ENCODE data around the gene ATP6V1B1.

Gene ATP6V1B1

DNA sequence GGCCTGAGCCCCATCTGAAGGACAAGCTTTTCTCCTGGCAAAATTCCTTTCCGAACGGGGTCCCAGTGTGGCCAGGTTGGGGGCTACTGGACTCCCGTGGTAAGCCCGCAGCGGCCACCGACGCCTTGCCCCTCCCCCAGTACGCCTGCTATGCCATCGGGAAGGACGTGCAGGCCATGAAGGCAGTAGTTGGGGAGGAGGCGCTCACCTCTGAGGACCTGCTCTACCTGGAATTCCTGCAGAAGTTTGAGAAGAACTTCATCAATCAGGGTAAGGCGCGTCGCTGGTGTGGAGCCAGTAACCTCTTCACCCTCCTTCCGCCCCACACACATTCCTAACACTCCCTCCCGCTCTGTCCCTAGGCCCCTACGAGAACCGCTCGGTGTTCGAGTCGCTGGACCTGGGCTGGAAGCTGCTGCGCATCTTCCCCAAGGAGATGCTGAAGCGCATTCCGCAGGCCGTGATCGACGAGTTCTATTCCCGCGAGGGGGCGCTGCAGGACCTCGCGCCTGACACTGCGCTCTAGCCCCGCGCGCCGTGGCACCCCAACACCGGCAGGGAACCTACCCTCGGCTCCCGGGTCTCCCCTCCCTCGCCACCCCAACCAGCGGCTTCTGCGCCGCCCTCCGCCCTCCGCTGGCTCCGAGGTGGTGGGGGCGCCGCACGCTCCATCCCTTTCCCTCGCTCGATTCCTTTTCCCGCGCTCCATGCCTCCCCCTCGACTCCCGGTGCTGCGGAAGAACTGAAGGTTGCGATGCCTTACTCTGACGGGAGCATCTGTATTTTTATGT is 29.1 kb downstream of the ATP6V1B1 start:
- H3K9me3 ChIP-seq (ENCODE audit: insufficient read depth, low read length): no peaks in the 10 kb centered on the region
- H3K36me3 ChIP-seq (replicated peaks; ENCODE audit: low read depth, low read length): no peaks in the 10 kb centered on the region
- H3K9ac ChIP-seq (ENCODE audit: low read length): no peak overlapping the region
- H3K79me2 ChIP-seq (ENCODE audit: low read length): no peaks in the 10 kb centered on the region
- no peaks in the 10 kb centered on the region for H3K4me1 ChIP-seq (ENCODE audit: low read length)
- TF ChIP-seq EZH2phosphoT487 (IDR thresholded peaks at IDR 0.05; ENCODE audit: low read depth): no peak
- TF ChIP-seq, protein P1, sequence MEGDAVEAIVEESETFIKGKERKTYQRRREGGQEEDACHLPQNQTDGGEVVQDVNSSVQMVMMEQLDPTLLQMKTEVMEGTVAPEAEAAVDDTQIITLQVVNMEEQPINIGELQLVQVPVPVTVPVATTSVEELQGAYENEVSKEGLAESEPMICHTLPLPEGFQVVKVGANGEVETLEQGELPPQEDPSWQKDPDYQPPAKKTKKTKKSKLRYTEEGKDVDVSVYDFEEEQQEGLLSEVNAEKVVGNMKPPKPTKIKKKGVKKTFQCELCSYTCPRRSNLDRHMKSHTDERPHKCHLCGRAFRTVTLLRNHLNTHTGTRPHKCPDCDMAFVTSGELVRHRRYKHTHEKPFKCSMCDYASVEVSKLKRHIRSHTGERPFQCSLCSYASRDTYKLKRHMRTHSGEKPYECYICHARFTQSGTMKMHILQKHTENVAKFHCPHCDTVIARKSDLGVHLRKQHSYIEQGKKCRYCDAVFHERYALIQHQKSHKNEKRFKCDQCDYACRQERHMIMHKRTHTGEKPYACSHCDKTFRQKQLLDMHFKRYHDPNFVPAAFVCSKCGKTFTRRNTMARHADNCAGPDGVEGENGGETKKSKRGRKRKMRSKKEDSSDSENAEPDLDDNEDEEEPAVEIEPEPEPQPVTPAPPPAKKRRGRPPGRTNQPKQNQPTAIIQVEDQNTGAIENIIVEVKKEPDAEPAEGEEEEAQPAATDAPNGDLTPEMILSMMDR (IDR thresholded peaks at IDR 0.05; ENCODE audit: low read depth, low read length): no peak
- H3K4me3 ChIP-seq (ENCODE audit: low read length): no peak overlapping the region
- no peak overlapping the region for H3K4me2 ChIP-seq (ENCODE audit: low read length)
- no peaks in the 10 kb centered on the region for H4K20me1 ChIP-seq (ENCODE audit: insufficient read depth, low read length)
- H3K27ac ChIP-seq (ENCODE audit: low read length): no peak overlapping the region
- H3K27me3 ChIP-seq (ENCODE audit: low read depth, low read length): peaks cover 16% of the 10 kb centered on the region; the same call in 1 of the 2 replicates
- no peak overlapping the region for H2AFZ ChIP-seq (ENCODE audit: low read depth, low read length)

DNA sequence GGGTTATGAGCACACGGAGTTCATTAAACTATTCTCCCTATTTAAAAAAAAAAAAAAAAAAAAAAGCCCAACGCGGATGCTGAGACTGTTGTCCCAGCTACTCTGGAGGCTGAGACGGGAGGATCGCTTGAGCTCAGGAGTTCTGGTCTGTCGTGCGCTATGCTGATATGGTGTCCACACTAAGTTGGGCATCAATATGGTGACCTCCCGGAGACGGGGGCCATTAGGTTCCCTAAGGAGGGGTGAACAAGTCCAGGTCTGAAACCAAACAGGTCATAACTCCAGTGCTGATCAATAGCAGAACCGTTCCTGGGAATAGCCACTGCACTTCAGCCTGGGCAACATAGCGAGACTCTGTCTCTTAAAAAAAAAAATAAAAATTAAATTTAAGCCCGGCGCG is 29.8 kb downstream of the ATP6V1B1 start:
- H3K79me2 ChIP-seq (ENCODE audit: low read length): no peaks in the 10 kb centered on the region
- H3K36me3 ChIP-seq (replicated peaks; ENCODE audit: low read depth, low read length): no peaks in the 10 kb centered on the region
- no peaks in the 10 kb centered on the region for H3K4me1 ChIP-seq (ENCODE audit: low read length)
- no peaks in the 10 kb centered on the region for H4K20me1 ChIP-seq (ENCODE audit: insufficient read depth, low read length)
- no peak overlapping the region for H3K4me3 ChIP-seq (ENCODE audit: low read length)
- H3K4me2 ChIP-seq (ENCODE audit: low read length): no peak overlapping the region
- H3K9ac ChIP-seq (ENCODE audit: low read length): no peak overlapping the region
- H3K9me3 ChIP-seq (ENCODE audit: insufficient read depth, low read length): no peaks in the 10 kb centered on the region
- H2AFZ ChIP-seq (ENCODE audit: low read depth, low read length): no peak overlapping the region
- no peak overlapping the region for H3K27ac ChIP-seq (ENCODE audit: low read length)
- no peak for TF ChIP-seq EZH2phosphoT487 (IDR thresholded peaks at IDR 0.05; ENCODE audit: low read depth)
- TF ChIP-seq, protein P1 (IDR thresholded peaks at IDR 0.05; ENCODE audit: low read depth, low read length): no peak
- H3K27me3 ChIP-seq (ENCODE audit: low read depth, low read length): peaks cover 22% of the 10 kb centered on the region; the same call in 1 of the 2 replicates

DNA sequence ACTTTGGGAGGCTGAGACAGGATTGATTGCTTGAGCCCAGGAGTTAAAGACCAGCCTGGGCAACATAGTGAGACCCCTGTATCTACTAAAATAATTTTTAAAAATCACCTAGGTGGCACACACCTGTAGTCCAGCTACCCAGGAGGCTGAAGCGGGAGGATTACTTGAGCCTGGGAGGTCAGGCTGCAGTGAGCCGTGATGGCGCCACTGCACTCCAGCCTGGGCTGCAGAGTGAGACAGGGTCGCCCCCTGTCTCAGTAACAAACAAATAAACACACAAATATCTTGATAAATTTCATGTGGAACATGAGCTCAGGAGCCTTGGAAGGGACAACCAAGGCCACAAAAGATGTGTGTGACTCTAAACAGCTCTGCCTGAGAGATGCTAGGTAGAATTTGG is 31.0 kb downstream of the ATP6V1B1 start:
- Histone ChIP-seq H2AFZ (ENCODE audit: low read depth, low read length) (no peak overlapping the region), H3K79me2 (ENCODE audit: low read length) (no peaks in the 10 kb centered on the region), H3K27me3 (ENCODE audit: low read depth, low read length) (peaks cover 31% of the 10 kb centered on the region), H4K20me1 (ENCODE audit: insufficient read depth, low read length) (no peaks in the 10 kb centered on the region), H3K4me2 (ENCODE audit: low read length) (no peak overlapping the region), H3K36me3 (replicated peaks; ENCODE audit: low read depth, low read length) (no peaks in the 10 kb centered on the region), H3K27ac (ENCODE audit: low read length) (no peak overlapping the region), H3K9me3 (ENCODE audit: insufficient read depth, low read length) (no peaks in the 10 kb centered on the region), H3K9ac (ENCODE audit: low read length) (no peak overlapping the region), H3K4me3 (ENCODE audit: low read length) (no peak overlapping the region), H3K4me1 (ENCODE audit: low read length) (no peaks in the 10 kb centered on the region)
- TF ChIP-seq, protein P1 (IDR thresholded peaks at IDR 0.05; ENCODE audit: low read depth, low read length): no peak
- no peak for TF ChIP-seq EZH2phosphoT487 (IDR thresholded peaks at IDR 0.05; ENCODE audit: low read depth)

DNA sequence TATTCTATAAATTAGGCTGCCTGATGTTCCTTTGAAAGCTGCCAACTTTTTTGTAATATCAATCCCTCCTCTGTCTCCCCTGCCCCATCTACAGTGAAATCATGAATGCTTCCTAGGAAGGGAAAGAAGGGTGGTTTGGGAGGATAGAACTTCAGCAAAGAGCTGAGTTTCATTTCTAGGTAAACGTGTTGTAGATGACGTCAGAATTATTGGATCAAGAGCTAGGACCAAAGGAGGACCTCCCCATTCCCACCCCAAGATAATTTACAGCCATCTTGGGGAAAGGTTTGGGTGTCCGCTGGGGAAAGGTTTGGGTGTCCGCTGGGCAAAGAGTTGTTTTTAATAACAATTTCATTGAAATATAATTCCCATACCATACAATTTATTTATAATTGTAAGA is 31.5 kb downstream of the ATP6V1B1 start:
- no peak overlapping the region for H3K4me3 ChIP-seq (ENCODE audit: low read length)
- H3K27ac ChIP-seq (ENCODE audit: low read length): no peak overlapping the region
- no peaks in the 10 kb centered on the region for H3K36me3 ChIP-seq (replicated peaks; ENCODE audit: low read depth, low read length)
- TF ChIP-seq EZH2phosphoT487 (IDR thresholded peaks at IDR 0.05; ENCODE audit: low read depth): no peak
- no peaks in the 10 kb centered on the region for H3K9me3 ChIP-seq (ENCODE audit: insufficient read depth, low read length)
- no peak overlapping the region for H2AFZ ChIP-seq (ENCODE audit: low read depth, low read length)
- H3K79me2 ChIP-seq (ENCODE audit: low read length): no peaks in the 10 kb centered on the region
- peaks cover 34% of the 10 kb centered on the region for H3K27me3 ChIP-seq (ENCODE audit: low read depth, low read length)
- H3K4me1 ChIP-seq (ENCODE audit: low read length): no peaks in the 10 kb centered on the region
- H4K20me1 ChIP-seq (ENCODE audit: insufficient read depth, low read length): no peaks in the 10 kb centered on the region
- no peak overlapping the region for H3K4me2 ChIP-seq (ENCODE audit: low read length)
- no peak overlapping the region for H3K9ac ChIP-seq (ENCODE audit: low read length)

Data from OCI-LY3 (cell line).